Esophagus muscularis mucosa (tissue), 4 donors: ENCODE measurements around the gene CAPG.

Source experiments
- EP300 ChIP-seq: sonication (generic); formaldehyde crosslinking; IDR thresholded peaks from one replicate; pipeline ENCODE4 v1.6.1; 2017; ENCODE audit warnings: antibody characterized with exemption
- POLR2A ChIP-seq: fragments of 450-650 bp; IDR thresholded peaks from one replicate; pipeline ENCODE4 v1.6.1; 2017; ENCODE audit warnings: antibody characterized with exemption, moderate library complexity, mild to moderate bottlenecking, low read depth
- POLR2AphosphoS5 ChIP-seq, 2 donors: sonication (generic); formaldehyde crosslinking; IDR thresholded peaks; one replicate each; pipeline ENCODE4 v1.6.1; 2017; ENCODE audit warnings: antibody characterized with exemption in 2 of 2
- TF ChIP-seq, protein P1 (sequence below), 3 experiments: fragments of 200-600 bp in 2 of 3; fragments of 450-650 bp in 1 of 3; sonication (generic) in 2 of 3; IDR thresholded peaks; one replicate each; pipeline ENCODE4 v1.5.1; 2017 to 2019; ENCODE audit warnings: antibody characterized with exemption in 3 of 3, mild to moderate bottlenecking in 2 of 3, moderate library complexity in 1 of 3

GRCh38 chr2:85422072-85422457, 11.9 kb upstream of the CAPG start:
- TF ChIP-seq POLR2A (no peak), POLR2AphosphoS5 (IDR thresholded peaks at IDR 0.05) (no peak), EP300 (no peak)
- TF ChIP-seq, protein P1, sequence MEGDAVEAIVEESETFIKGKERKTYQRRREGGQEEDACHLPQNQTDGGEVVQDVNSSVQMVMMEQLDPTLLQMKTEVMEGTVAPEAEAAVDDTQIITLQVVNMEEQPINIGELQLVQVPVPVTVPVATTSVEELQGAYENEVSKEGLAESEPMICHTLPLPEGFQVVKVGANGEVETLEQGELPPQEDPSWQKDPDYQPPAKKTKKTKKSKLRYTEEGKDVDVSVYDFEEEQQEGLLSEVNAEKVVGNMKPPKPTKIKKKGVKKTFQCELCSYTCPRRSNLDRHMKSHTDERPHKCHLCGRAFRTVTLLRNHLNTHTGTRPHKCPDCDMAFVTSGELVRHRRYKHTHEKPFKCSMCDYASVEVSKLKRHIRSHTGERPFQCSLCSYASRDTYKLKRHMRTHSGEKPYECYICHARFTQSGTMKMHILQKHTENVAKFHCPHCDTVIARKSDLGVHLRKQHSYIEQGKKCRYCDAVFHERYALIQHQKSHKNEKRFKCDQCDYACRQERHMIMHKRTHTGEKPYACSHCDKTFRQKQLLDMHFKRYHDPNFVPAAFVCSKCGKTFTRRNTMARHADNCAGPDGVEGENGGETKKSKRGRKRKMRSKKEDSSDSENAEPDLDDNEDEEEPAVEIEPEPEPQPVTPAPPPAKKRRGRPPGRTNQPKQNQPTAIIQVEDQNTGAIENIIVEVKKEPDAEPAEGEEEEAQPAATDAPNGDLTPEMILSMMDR (IDR thresholded peaks at IDR 0.05): no peak
